ENCODE results near the gene DCLRE1C.

Gene DCLRE1C

DNA sequence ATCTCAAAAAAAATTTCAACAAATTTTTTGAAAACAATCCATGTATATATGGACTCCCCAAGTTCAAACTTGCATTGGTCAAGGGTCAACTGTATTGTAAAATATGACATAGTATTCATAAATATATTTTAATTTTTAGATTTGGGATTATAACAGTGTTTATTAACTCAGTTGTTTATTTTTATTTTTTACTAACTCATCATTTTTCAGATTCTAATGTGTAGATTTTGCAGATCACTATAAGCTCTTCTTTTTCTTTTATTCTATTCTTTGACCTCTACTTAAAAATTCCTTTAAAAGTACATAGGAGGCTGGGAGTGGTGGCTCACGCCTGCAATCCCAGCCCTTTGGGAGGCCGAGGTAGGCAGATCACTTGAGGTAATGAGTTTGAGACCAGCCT lies 14.0 kb upstream of the DCLRE1C start:
- no peak for DNase-seq (ENCODE audit: low read depth in 1 of 2, low spot score in 1 of 2)
- Histone ChIP-seq H3K27ac (replicated peaks) (no peak overlapping the region), H3K27me3 (ENCODE audit: insufficient read depth, poor library complexity, severe bottlenecking) (no peaks in the 10 kb centered on the region), H3K4me3 (replicated peaks; ENCODE audit: insufficient read depth, low read length) (no peak overlapping the region)
- TF ChIP-seq, protein P1, sequence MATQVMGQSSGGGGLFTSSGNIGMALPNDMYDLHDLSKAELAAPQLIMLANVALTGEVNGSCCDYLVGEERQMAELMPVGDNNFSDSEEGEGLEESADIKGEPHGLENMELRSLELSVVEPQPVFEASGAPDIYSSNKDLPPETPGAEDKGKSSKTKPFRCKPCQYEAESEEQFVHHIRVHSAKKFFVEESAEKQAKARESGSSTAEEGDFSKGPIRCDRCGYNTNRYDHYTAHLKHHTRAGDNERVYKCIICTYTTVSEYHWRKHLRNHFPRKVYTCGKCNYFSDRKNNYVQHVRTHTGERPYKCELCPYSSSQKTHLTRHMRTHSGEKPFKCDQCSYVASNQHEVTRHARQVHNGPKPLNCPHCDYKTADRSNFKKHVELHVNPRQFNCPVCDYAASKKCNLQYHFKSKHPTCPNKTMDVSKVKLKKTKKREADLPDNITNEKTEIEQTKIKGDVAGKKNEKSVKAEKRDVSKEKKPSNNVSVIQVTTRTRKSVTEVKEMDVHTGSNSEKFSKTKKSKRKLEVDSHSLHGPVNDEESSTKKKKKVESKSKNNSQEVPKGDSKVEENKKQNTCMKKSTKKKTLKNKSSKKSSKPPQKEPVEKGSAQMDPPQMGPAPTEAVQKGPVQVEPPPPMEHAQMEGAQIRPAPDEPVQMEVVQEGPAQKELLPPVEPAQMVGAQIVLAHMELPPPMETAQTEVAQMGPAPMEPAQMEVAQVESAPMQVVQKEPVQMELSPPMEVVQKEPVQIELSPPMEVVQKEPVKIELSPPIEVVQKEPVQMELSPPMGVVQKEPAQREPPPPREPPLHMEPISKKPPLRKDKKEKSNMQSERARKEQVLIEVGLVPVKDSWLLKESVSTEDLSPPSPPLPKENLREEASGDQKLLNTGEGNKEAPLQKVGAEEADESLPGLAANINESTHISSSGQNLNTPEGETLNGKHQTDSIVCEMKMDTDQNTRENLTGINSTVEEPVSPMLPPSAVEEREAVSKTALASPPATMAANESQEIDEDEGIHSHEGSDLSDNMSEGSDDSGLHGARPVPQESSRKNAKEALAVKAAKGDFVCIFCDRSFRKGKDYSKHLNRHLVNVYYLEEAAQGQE (IDR thresholded peaks at IDR 0.05; ENCODE audit: insufficient replicate concordance, low read depth): no peak
- TF ChIP-seq, protein P2, sequence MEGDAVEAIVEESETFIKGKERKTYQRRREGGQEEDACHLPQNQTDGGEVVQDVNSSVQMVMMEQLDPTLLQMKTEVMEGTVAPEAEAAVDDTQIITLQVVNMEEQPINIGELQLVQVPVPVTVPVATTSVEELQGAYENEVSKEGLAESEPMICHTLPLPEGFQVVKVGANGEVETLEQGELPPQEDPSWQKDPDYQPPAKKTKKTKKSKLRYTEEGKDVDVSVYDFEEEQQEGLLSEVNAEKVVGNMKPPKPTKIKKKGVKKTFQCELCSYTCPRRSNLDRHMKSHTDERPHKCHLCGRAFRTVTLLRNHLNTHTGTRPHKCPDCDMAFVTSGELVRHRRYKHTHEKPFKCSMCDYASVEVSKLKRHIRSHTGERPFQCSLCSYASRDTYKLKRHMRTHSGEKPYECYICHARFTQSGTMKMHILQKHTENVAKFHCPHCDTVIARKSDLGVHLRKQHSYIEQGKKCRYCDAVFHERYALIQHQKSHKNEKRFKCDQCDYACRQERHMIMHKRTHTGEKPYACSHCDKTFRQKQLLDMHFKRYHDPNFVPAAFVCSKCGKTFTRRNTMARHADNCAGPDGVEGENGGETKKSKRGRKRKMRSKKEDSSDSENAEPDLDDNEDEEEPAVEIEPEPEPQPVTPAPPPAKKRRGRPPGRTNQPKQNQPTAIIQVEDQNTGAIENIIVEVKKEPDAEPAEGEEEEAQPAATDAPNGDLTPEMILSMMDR (IDR thresholded peaks at IDR 0.05; ENCODE audit: insufficient read depth, low read length): no peak
- TF ChIP-seq GABPA (IDR thresholded peaks at IDR 0.05; ENCODE audit: low read depth) (no peak), POLR2AphosphoS5 (IDR thresholded peaks at IDR 0.05; ENCODE audit: low read depth) (no peak), SPI1 (IDR thresholded peaks at IDR 0.05; ENCODE audit: borderline replicate concordance, low read depth) (no peak)

DNA sequence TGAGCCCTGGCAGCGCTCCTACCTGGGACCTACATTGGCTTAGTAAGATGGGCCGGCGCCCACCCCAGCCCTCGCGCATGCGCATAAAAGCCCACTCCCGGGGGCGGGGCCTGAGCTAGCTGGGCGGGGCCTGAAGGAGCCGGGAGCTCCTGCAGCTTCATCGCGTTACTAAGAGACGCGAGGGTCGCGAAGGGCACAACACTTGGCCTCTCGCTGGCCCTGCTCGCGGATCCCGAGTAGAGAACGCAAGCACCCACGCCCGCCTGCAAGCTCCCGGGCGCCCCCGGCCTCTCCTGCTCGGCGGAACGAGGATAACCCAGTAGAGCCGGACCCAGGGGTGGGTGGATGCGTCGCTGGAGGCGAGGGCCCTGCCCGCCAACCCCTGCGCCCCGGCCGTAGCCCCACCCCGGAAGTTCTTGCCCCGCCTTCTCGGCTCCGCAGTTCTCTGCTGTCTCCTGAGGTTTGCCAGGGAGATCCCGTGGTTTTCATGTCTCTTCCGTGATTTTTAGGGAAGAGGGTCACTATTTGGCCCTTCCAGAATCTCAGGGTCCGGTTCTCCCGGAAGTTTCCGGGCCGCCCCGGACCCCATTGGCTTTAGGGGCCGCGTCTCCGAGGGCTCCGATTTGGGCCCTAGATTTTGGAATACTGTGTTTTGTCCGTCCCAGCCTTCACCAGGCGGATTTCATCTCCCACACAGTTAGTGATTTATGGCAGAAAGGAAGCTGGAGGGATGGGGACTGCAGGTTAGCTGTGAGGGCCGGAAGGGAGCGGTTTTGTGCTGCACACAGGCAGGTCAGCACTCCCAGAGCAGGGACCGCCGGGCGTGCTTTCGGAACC lies 5.5 kb upstream of the DCLRE1C start, which contains the start of gene MEIG1:
Gene MEIG1, plus strand, starts transcription at position 168 of the 837 bp plus-strand sequence. CDS start 7,081 bp downstream, outside the sequence.
- peak; percentile 44 to 77 for DNase-seq (ENCODE audit: low read depth in 1 of 2, low spot score in 1 of 2)
- H3K27ac ChIP-seq (replicated peaks): peak within 1 kb of the TSS; percentile 76
- no peak; the same call in 1 of the 2 replicates for TF ChIP-seq POLR2AphosphoS5 (IDR thresholded peaks at IDR 0.05; ENCODE audit: low read depth)
- TF ChIP-seq GABPA (IDR thresholded peaks at IDR 0.05; ENCODE audit: low read depth): peak; percentile 85
- no peak for TF ChIP-seq SPI1 (IDR thresholded peaks at IDR 0.05; ENCODE audit: borderline replicate concordance, low read depth)
- TF ChIP-seq, protein P2 (IDR thresholded peaks at IDR 0.05; ENCODE audit: insufficient read depth, low read length): no peak
- TF ChIP-seq, protein P1 (IDR thresholded peaks at IDR 0.05; ENCODE audit: insufficient replicate concordance, low read depth): peak; percentile 24
- H3K4me3 ChIP-seq (replicated peaks; ENCODE audit: insufficient read depth, low read length): peak within 1 kb of the TSS; percentile 68
- H3K27me3 ChIP-seq (ENCODE audit: insufficient read depth, poor library complexity, severe bottlenecking): no peaks in the 10 kb centered on the region

DNA sequence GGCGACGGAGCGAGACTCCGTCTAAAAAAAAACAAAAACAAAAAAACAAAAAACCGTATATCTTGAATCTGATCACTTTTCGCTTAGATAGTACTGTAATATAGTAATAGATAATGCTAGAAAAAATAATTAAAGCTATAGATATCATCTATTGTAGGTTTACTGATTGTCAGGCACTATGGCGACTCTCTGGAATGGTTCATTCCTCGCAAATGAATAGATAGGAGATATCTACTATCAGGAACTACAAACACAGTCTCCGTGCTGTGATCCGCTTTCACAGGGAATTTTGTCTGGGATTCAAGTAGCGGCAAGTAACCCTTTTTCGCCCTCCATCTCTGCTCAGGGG lies 5.0 kb upstream of the DCLRE1C start:
- no peak for DNase-seq (ENCODE audit: low read depth in 1 of 2, low spot score in 1 of 2)
- TF ChIP-seq, protein P2 (IDR thresholded peaks at IDR 0.05; ENCODE audit: insufficient read depth, low read length): no peak
- TF ChIP-seq, protein P1 (IDR thresholded peaks at IDR 0.05; ENCODE audit: insufficient replicate concordance, low read depth): no peak
- TF ChIP-seq POLR2AphosphoS5 (IDR thresholded peaks at IDR 0.05; ENCODE audit: low read depth) (no peak), GABPA (IDR thresholded peaks at IDR 0.05; ENCODE audit: low read depth) (no peak), SPI1 (IDR thresholded peaks at IDR 0.05; ENCODE audit: borderline replicate concordance, low read depth) (no peak)
- peak overlapping the region; percentile 68 for H3K4me3 ChIP-seq (replicated peaks; ENCODE audit: insufficient read depth, low read length)
- no peaks in the 10 kb centered on the region for H3K27me3 ChIP-seq (ENCODE audit: insufficient read depth, poor library complexity, severe bottlenecking)
- peak overlapping the region; percentile 76 for H3K27ac ChIP-seq (replicated peaks)

Measured in HL-60 (cell line).